GF-D8 (cell line): Measurements from ENCODE around the gene YPEL3.

Experiments used
- DNase-seq: peaks from one replicate; lab custom pipeline; 2025; lab: John Stamatoyannopoulos, UW

YPEL3 gene

GRCh38 chr16:30068750-30069610, 27.0 kb downstream of the YPEL3 start:
- DNase-seq = no peak

DNA sequence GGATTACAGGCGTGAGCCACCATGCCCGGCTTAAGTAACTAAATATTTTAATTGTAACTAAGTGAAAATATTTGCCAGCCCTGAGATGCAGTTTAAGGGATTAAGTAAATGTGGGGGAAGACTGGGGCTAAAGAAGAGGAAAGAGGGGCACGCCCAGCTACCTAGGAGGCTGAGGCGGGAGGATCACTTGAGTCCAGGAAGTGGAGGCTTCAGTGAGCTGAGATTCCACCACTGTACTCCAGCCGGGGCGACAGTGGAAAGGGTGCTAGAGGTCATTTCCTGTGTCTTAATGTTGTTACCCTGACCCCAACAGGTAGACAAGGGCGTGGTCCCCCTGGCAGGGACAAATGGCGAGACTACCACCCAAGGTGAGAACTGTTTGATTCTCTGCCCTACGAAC, 27.7 kb downstream of the YPEL3 start:
- DNase-seq = no peak

GRCh38 chr16:30067584-30067916, 28.5 kb downstream of the YPEL3 start:
- DNase-seq = no peak

- no peak for DNase-seq
Measured at GRCh38 chr16:30066761-30067583, 29.0 kb downstream of the YPEL3 start.

DNA sequence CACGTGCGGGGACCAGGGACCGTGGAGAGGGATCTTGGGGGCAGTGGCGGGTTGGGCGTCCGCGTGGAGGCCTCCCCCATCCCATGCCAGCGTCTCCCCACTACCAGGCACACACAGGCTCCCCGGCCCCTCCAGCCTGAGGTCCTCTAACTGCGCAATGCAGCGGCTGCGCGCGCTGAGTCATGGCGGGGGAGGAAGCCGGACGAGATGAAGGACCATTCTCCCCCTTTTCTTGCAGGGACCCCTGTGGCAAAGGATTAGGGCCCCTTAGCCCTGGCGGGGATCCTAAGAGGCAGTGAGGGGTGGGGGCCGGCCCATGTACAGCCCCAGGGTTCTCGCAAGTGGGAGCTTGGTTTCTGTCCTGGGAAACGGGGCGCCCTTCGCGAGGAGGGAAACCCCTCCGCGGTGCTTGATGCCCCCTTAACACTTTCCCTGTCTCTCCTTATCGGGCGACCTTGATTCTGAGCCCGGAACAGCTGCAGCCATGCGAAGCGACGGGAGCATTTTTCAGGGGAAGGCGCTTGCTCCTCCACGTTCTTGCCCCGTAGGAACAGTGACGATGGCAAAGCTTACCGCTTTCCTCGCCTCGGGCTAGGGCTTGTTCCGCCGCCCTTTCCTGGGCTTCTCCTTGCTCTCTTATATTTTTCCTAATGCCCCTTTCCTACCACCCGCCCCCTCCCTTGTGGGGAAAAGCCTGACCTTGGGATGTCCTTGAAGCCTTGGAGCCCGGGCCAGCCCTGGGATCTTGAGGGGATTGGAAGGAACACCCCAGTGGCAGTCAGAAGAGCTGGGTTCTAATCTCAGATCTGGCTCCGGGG, 29.9 kb downstream of the YPEL3 start:
- no peak for DNase-seq

DNA sequence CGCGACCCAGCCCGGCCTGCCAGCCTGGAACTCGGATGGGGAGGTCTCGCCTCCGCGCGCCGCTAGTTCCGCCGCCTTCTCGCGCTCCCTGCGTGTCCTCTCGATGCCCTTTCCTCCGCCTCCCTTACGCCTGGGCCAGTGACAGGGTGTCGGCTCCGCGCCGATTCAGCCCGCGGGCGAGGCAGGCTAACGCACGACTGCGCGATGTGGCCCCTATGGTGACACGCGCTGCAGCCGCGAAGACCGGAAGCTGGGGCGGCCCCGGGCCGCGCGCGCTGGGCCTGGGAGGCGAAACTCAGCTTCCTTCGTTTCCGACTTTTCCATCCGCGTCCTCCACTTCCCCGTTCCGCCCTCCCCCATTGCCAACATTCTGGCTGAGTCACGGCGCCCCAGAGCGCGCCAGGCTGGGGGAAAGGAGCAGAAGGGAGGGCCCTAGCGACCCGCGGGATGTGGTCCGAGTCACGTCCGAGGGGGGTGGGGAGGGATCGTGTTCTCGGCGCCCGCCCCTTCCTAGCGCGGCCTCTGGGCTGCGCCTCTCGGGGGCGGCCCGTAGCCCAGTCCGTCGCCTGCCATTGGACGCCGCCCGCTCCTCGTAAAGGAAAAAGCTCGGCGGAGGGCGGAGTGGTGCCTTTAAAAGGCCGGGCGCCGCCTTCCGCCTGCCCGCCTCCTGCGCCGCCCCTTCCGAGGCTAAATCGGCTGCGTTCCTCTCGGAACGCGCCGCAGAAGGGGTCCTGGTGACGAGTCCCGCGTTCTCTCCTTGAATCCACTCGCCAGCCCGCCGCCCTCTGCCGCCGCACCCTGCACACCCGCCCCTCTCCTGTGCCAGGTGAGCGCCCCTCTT, 30.7 kb downstream of the YPEL3 start, which contains the start of gene ALDOA:
Gene ALDOA (plus strand): TSS at position 659 of the 841 bp plus-strand sequence. CDS start 1,138 bp downstream, outside the sequence.
- peak; percentile 96 for DNase-seq

GRCh38 chr16:30064729-30065101, 31.3 kb downstream of the YPEL3 start:
- no peak for DNase-seq

DNA sequence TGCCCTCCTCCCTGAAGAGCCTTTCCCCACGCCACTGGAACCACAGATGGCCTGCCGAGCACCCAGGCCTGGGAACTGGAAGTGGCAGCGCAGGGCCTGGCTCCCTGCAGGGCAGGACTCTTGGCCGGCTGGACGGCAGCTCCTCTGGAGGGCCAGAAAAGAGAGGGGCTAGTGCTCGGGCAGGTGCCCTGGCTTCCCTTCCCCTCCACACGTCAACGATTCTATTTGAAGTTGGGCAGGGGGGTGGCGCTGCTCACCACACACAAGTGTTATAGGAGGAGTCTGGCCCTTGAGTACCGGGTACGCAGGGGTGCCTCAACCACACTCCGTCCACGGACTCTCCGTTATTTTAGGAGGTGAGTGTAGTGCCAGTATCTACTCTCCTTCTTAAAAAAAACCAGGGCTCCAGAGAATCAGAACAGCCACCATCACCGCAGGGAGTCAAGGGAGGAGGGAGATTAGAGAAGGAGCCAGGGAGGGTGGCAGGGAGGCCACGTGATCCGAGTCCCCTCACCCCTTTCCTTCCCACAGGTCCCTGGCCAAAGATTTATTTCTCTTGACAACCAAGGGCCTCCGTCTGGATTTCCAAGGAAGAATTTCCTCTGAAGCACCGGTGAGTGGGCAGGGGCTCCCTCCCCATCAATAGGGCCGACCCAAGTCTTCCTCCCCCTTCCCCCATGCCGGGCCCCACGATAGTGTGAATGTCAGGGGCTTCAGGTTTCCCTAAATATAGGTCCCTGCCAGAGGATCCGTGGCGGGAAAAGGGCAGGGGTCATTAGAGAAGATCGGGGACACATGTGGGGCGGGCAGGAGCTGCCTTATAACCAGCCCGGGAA, 31.9 kb downstream of the YPEL3 start:
- peak; percentile 58 for DNase-seq

GRCh38 chr16:30063278-30063892, 32.6 kb downstream of the YPEL3 start:
- no peak for DNase-seq

DNA sequence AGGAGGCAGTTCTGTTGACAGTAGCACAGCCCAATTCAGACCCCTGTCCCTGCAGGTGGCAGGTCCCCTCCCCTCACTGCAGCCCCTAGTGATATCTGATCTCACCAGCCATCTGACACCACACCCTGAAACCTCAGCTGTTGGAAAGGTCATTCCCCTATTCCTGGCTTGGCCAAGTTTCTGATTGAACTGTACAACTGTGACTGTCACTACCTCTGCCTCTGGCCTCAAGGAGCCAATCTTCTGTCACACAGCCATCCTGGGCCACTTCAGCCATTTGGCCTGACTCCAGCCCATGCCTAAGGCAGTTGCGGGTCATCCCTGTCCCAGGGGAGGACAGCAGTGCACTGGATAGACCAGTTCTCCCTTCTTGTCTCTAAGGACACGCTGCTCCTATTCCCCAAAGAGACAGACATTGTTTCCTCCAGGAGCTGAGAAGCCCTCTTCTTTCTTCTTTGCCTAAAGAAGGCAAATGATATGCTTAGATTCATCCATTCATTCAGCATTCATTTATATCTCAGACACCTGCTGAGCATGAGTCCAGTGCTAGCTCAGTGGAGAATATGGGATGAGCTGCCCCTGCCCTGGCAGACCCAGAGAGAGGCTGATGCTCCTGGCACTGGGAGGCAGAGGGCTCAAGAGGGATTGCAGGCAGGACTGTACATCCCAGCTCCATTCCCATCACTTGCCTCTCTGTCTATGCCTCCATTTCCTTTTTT, 35.0 kb downstream of the YPEL3 start:
- no peak for DNase-seq

DNA sequence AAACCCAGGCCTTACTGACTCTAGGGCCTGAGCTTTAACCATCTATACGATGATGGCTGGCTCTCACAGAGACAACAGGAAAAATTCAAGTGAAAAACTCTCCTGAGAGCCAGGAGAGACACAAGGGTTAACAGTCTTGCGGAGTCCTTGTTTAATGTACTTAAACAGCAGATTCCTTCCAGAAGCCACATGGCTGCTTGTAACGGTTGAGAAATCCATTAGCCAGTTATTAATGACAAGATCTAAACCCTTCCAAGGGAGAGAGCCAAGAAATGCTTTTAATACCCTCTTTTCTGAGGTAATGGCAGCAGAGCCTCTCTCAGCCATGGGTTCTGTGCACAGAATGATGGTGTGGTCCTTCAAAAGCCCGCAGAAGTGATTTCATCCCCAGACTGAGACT, 35.7 kb downstream of the YPEL3 start:
- DNase-seq = no peak

GRCh38 chr16:30054959-30055553, 41.0 kb downstream of the YPEL3 start:
- DNase-seq = no peak

- no peak for DNase-seq
Measured at GRCh38 chr16:30054451-30054850, 41.6 kb downstream of the YPEL3 start.

- no peak for DNase-seq
Measured at GRCh38 chr16:30053376-30054015, 42.5 kb downstream of the YPEL3 start.

- DNase-seq = peak; percentile 83
Measured at GRCh38 chr16:30052671-30053372, 43.2 kb downstream of the YPEL3 start.

DNA sequence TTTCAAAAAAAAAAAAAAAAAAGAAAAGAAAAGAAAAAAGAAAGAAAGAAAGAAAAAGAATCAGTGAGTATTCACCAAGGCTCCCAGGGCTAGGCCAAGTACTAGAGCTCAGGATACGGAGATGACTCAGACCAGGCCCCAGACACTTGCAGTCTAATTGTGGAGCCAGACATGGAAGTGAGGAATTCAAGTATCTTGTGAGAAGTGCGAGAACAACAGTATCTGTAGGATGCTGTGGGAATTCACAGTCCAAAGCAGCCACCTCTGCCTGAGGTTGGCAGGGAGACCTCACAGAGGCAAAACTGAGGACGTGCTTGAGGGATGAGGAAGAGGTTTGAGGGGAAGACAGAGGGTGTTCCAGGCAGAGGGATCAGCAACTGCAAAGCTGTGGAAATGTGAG, 44.5 kb downstream of the YPEL3 start:
- no peak for DNase-seq

- no peak for DNase-seq
Measured at GRCh38 chr16:30049871-30050270, 46.1 kb downstream of the YPEL3 start.

- no peak for DNase-seq
Measured at GRCh38 chr16:30046588-30046987, 49.4 kb downstream of the YPEL3 start.
